Stimulated activated naive B cell treated with anti-CD40 and anti-IgM and Interleukin-4, amounts not matched to agents 10 μg/mL and 1 μg/mL and 100 μg/mL, for 72 hours (primary cell): ENCODE data around the gene SLC32A1.

Experiments
- ATAC-seq, 2 donors: fragments of 150-1000 bp; cut with Tn5 transposase; replicated peaks; 2 replicates each; pipeline ENCODE4 v1.10.0; 2021; ENCODE audit warnings: moderate library complexity in 1 of 2
- DNase-seq: peaks from one replicate; pipeline ENCODE4 v3.0.0; 2021
- H3K27ac Mint-ChIP-seq: one replicate; pipeline ENCODE4 v1.8.0; 2022; ENCODE audit warnings: mild to moderate bottlenecking, mixed read lengths
- H3K27me3 Mint-ChIP-seq, 2 donors: one replicate each; pipeline ENCODE4 v1.8.0; 2022; ENCODE audit warnings: mixed read lengths in 2 of 2
- H3K36me3 Mint-ChIP-seq, 2 donors: one replicate each; pipeline ENCODE4 v1.8.0; 2022; ENCODE audit warnings: mixed read lengths in 2 of 2, mild to moderate bottlenecking in 1 of 2
- H3K4me1 Mint-ChIP-seq, 2 donors: one replicate each; pipeline ENCODE4 v1.8.0; 2022; ENCODE audit warnings: mixed read lengths in 2 of 2, mild to moderate bottlenecking in 1 of 2
- H3K4me3 Mint-ChIP-seq, 2 donors: one replicate each; pipeline ENCODE4 v1.8.0; 2022; ENCODE audit warnings: mild to moderate bottlenecking in 2 of 2, mixed read lengths in 2 of 2, moderate library complexity in 1 of 2
- H3K9me3 Mint-ChIP-seq, 2 donors: one replicate each; pipeline ENCODE4 v1.8.0; 2022; ENCODE audit warnings: mixed read lengths in 2 of 2, mild to moderate bottlenecking in 1 of 2

SLC32A1 gene, protein sequence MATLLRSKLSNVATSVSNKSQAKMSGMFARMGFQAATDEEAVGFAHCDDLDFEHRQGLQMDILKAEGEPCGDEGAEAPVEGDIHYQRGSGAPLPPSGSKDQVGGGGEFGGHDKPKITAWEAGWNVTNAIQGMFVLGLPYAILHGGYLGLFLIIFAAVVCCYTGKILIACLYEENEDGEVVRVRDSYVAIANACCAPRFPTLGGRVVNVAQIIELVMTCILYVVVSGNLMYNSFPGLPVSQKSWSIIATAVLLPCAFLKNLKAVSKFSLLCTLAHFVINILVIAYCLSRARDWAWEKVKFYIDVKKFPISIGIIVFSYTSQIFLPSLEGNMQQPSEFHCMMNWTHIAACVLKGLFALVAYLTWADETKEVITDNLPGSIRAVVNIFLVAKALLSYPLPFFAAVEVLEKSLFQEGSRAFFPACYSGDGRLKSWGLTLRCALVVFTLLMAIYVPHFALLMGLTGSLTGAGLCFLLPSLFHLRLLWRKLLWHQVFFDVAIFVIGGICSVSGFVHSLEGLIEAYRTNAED

DNA sequence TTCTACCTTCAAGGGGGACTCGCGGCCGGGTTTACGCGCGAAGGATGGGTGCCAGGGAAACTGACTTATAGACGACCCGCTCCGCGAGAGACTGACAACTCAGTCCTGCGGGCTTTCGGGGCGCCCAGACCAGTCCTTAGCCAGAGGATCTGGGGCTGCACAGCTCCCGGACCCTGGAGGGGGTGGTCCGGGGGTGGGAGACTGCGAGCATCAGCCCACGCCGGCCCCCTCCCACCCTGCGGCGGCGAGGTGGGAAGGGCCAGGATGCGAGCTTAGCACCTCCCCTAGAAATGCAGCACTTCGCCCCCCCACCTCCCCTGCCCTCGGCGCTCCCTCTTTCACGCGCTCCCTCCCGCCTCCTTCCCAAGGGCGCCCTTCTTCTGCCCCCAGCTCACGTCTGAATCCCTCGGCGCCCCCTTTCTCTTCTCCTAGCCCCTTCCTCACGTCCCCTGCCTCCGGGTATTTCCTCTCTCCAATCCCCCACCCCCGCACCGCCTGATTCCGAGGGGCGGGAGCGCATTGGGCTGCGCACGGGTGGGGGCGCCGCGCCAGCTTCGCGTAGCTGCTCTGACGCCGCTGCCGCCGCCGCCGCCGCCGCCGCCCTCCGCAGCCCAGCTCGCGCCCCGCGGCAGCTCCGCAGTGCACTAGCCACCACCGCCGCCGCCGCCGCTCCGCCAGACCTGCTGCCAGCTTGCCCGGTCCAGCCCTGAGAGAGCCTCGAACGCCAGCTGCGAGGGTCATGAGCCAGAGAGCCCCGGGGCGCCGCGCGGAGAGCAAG, at the start of gene SLC32A1:
TSS of gene SLC32A1 (plus strand) at position 639 of the 778 bp plus-strand sequence. CDS start 239 bp downstream, outside the sequence.
- H3K36me3 Mint-ChIP-seq = peaks cover 13 to 19% of the 10 kb centered on the region in 2 donors
- H3K4me3 Mint-ChIP-seq = peak within 1 kb of the TSS; percentile 61 to 73
- H3K9me3 Mint-ChIP-seq = peaks cover 0 to 8% of the 10 kb centered on the region in 2 donors
- peaks cover 83 to 99% of the 10 kb centered on the region in 2 donors for H3K27me3 Mint-ChIP-seq
- peaks cover 54 to 66% of the 10 kb centered on the region in 2 donors for H3K4me1 Mint-ChIP-seq
- ATAC-seq = no peak
- H3K27ac Mint-ChIP-seq = peak within 1 kb of the TSS; percentile 82
- no peak for DNase-seq

DNA sequence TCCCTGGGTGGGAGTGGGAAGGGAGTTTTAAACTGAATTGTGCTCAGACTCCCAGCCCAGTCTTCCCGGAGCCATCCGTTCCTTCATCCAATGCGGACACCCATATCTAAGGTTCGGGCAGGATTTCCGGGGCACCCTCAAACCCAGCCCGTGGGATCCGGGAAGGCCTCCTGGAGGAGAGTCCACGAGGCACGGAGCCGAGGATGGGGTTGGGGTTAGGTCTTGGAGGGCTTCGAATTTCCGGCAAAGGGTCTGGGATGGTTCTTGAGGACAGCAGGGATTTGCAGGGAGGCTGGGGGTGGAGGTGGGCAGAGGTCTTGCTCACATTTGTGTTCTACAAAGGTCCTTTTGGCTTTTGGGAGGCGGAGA, 49.5 kb upstream of the SLC32A1 start:
- DNase-seq = no peak

DNA sequence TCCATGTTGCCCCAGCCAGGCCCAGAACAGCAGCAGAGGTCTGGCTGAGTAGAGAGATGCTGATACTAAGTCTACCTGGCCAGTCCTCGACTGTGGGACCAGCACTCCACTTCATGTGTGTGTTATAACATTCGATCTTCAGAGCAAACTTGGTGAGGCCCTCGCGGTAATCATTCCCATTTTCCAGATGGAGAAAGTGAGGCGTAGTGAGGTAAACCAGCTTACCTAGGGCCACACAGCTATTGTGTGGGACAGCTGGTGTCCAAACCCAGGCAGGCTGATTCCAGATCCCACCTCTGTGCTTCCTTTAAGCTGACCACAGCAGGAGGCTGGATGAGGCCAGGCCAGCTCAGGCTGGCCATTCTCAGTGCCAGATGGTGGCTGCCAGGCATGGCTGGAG, 47.7 kb upstream of the SLC32A1 start:
- H3K4me1 Mint-ChIP-seq = peaks cover 6 to 17% of the 10 kb centered on the region in 2 donors
- peaks cover 38 to 42% of the 10 kb centered on the region in 2 donors for H3K27me3 Mint-ChIP-seq
- H3K4me3 Mint-ChIP-seq = no peak overlapping the region
- DNase-seq (no peak), ATAC-seq (no peak)
- H3K27ac Mint-ChIP-seq = no peak overlapping the region
- H3K36me3 Mint-ChIP-seq = peaks cover 0 to 3% of the 10 kb centered on the region in 2 donors
- peaks cover 0 to 2% of the 10 kb centered on the region in 2 donors for H3K9me3 Mint-ChIP-seq

More for the DNA sequence above, 49.5 kb upstream of the SLC32A1 start:
- peak overlapping the region; percentile 89 to 90 for H3K4me3 Mint-ChIP-seq
- H3K27ac Mint-ChIP-seq = no peak overlapping the region
- H3K27me3 Mint-ChIP-seq = peaks cover 36 to 43% of the 10 kb centered on the region in 2 donors
- ATAC-seq = no peak
- peaks cover 0 to 1% of the 10 kb centered on the region in 2 donors for H3K36me3 Mint-ChIP-seq
- peaks cover 6 to 17% of the 10 kb centered on the region in 2 donors for H3K4me1 Mint-ChIP-seq
- peaks cover 0 to 2% of the 10 kb centered on the region in 2 donors for H3K9me3 Mint-ChIP-seq

DNA sequence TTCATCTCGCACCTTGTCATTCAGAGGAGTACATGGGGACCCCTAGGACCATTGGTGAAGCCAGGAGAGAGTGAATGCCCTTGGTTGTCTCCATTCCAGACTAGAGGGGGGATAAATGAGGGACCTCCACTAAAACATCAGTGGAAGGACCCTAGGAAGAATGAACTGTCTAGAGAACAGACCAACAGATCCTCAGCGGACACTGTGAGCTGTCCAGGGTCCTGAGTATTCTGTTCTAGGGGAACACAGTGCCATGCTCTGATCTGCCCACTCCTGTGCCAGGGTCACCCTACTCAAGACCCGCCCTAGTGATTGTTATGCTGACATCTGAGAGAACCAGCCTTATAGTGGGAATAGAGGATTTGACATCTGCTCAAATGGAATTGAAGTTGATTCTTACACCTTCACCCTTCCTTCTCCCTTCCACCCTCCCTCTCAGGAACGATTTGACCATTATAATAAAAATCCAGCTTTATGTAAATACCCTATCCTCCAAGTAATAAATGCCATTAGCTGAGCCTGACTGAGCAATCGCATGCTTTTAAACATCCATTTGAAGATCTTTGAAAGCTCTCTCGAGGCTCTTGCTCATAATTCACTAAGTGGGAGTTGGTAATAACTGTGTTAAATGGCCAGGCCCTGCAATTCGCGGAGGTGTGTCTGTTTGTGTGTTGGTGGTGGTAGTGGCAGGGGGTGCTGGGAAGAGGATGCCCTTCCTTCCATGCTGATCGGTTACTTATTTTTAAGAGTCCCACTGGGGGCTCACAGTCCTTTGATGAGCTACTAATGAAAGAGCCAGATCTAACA, 43.6 kb upstream of the SLC32A1 start:
- no peaks in the 10 kb centered on the region for H3K4me1 Mint-ChIP-seq
- no peaks in the 10 kb centered on the region for H3K9me3 Mint-ChIP-seq
- H3K27me3 Mint-ChIP-seq = peaks cover 25 to 36% of the 10 kb centered on the region in 2 donors
- no peak overlapping the region for H3K4me3 Mint-ChIP-seq
- H3K36me3 Mint-ChIP-seq = peaks cover 0 to 2% of the 10 kb centered on the region in 2 donors
- DNase-seq = no peak
- no peak for ATAC-seq
- no peak overlapping the region for H3K27ac Mint-ChIP-seq

DNA sequence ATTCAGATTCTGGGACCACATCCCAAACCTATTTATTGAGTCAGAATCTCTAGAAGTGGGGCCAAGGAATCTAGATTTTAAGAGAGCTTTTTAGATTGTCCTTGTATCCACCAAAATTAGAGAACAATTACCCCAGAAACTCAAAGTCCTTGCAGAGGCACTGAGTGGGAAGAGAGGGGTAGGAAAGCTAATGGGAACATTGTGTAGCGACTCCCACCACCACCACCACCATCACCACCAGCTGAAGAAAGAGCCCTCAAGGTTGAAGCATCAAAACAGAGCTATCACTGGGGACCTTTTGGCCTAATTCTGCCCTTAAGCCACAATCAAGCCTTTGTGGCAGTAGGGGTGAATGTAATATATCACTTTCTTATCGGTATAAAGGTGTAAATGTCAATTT, 39.0 kb upstream of the SLC32A1 start:
- Mint-ChIP-seq H3K4me1 (no peaks in the 10 kb centered on the region), H3K9me3 (no peaks in the 10 kb centered on the region), H3K27me3 (peaks cover 44 to 75% of the 10 kb centered on the region in 2 donors), H3K4me3 (no peak overlapping the region), H3K27ac (no peak overlapping the region), H3K36me3 (peaks cover 0 to 2% of the 10 kb centered on the region in 2 donors)
- ATAC-seq = no peak
- no peak for DNase-seq

DNA sequence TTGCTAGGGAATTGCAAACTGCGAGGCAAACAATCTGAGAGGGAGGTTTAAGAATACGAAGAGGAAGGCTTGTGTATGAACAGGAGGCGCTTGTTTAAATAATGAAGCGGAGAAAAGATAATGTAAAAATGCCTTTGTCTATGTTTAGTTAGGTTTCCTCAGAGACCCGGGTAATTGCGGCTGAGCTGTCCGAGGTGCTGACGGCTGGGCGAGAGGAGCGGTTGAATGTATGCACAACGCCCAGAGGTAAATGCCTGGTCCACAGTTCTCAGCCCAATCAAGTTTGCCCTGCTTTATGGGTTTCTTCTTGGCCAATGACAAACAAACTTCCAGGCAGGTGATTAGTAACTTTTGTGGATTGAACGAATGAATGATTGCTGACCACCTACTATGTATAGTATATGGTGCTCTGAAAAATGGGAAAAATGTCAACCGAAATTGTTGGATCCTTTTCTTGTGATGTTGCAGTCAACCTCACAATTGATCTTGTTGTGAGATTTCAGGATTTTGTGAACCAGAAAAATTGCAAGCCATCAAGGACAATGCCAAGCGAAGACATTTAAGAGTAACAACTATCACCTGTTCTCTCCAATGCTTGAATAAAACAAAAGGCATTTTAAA, 38.3 kb upstream of the SLC32A1 start:
- Mint-ChIP-seq H3K9me3 (no peaks in the 10 kb centered on the region), H3K27me3 (peaks cover 41 to 77% of the 10 kb centered on the region in 2 donors), H3K4me3 (no peak overlapping the region), H3K4me1 (no peaks in the 10 kb centered on the region), H3K36me3 (peaks cover 0 to 2% of the 10 kb centered on the region in 2 donors), H3K27ac (no peak overlapping the region)
- ATAC-seq (peak in 1 of 2 donors; percentile 36), DNase-seq (no peak)

DNA sequence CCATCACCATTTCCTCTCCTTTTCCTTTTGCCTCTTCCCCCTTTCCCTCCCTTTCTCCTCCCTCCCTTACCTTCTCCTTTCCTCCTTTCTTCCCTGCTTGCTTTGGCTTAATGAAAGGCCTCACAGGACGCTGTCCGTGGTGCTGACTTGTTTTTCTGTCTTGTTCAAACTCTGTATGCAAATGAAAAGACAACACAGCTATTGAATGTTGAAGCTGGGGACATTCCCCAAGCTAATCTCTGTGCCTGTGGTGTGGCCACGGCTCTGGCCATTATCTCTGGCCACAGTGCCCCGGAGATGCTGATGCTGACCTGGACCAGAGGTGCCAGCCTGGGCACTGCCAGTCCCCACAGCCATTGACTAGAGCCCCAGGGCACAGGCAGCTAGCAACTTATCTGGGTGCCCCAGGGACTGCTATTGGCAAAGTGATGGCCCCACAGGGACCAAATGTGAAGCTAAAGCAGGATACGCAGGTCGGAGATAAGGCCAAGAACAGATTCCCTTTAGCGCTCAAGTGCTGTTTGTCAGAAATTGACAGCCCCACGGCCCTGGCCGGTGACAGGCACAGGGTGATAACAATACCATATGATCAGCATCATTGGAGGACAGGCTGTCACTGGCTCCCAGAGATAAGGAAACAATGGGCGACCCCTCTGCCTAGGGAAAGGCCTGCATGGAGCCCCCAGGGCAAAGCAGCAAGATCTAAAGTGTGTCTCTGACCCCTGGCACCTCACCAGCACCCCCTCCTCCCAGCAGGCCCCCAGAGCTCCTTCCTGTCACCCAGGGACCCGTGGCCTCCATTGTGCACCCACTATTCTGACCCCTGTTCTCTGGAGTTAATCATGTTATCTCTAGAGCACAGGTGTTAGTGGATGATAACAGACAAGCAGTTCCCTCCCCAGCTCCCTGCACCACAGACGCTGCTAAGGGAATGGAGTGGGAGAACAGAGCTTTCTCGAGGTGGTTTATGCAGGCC, 31.6 kb upstream of the SLC32A1 start:
- ATAC-seq = no peak
- Mint-ChIP-seq H3K27me3 (peaks cover 27 to 62% of the 10 kb centered on the region in 2 donors), H3K4me3 (no peak overlapping the region), H3K36me3 (no peaks in the 10 kb centered on the region), H3K9me3 (peaks cover 4% of the 10 kb centered on the region in 2 donors), H3K4me1 (no peaks in the 10 kb centered on the region), H3K27ac (no peak overlapping the region)
- DNase-seq = no peak

DNA sequence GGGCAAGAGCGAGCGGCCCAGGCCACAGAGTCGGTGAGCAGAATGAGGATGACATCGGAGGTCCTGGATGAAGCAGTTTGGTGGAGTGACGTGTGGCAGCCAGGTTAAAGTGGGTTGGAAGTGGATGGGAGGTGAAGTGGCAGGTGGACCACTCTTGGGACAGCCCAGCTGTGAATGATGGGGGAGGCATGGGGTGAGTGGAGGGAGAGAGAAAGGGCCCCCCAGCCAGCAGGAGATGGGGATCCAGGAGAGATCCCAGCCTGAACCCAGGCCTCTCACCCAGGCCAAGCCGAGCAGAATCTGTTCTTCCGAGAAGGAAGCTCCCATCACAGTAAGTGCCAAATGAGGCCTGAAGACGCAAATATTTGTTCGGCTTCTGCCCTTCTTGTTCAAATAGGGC, 27.0 kb upstream of the SLC32A1 start:
- peaks cover 3% of the 10 kb centered on the region in 2 donors for H3K9me3 Mint-ChIP-seq
- peaks cover 23 to 42% of the 10 kb centered on the region in 2 donors for H3K27me3 Mint-ChIP-seq
- no peak overlapping the region for H3K27ac Mint-ChIP-seq
- ATAC-seq (no peak), DNase-seq (no peak)
- H3K4me1 Mint-ChIP-seq = no peaks in the 10 kb centered on the region
- no peak overlapping the region for H3K4me3 Mint-ChIP-seq
- H3K36me3 Mint-ChIP-seq = no peaks in the 10 kb centered on the region

DNA sequence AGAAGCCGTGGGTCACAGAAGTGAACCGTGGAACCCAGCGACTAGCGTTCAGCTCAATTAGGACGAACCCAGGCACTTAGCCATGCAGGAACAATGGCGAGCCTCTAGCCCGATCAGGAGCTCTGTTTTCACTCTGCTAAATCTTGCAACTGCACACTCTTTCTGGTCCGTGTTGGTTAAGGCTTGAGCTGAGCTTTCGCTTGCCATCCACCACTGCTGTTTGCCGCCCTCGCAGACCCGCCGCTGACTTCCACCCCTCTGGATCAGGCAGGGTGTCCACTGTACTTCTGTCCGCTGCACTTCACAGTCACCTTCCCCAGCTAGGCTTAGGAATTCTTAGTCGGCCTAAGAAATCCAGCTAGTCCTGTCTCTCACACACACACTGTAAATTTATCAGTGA, 25.7 kb upstream of the SLC32A1 start:
- H3K4me1 Mint-ChIP-seq = no peaks in the 10 kb centered on the region
- no peak for ATAC-seq
- H3K4me3 Mint-ChIP-seq = no peak overlapping the region
- DNase-seq = no peak
- no peaks in the 10 kb centered on the region for H3K36me3 Mint-ChIP-seq
- peaks cover 33 to 54% of the 10 kb centered on the region in 2 donors for H3K27me3 Mint-ChIP-seq
- H3K27ac Mint-ChIP-seq = no peak overlapping the region
- peaks cover 0 to 2% of the 10 kb centered on the region in 2 donors for H3K9me3 Mint-ChIP-seq

DNA sequence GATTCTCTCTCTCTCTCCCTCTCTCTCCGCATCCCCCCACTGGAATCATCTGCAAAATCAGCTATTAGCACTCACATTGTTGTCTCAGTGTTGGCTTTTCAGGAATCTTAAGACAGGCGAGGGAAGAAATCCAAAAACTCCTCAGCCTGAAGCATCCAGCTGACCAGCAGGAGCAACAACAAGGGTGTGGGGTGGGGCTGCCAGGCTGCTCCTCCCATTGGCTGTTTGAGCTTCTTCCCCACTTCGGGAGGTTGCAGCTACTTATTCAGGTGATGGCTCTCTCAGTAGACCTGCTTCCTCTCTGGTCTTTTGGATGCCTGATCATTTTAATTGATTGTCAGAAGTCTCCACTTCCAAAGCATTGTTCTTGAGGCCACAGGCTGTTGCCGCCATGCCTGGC, 24.1 kb upstream of the SLC32A1 start:
- DNase-seq (no peak), ATAC-seq (no peak)
- Mint-ChIP-seq H3K27me3 (peaks cover 37 to 55% of the 10 kb centered on the region in 2 donors), H3K27ac (no peak overlapping the region), H3K4me1 (no peaks in the 10 kb centered on the region), H3K9me3 (no peaks in the 10 kb centered on the region), H3K36me3 (no peaks in the 10 kb centered on the region), H3K4me3 (no peak overlapping the region)

DNA sequence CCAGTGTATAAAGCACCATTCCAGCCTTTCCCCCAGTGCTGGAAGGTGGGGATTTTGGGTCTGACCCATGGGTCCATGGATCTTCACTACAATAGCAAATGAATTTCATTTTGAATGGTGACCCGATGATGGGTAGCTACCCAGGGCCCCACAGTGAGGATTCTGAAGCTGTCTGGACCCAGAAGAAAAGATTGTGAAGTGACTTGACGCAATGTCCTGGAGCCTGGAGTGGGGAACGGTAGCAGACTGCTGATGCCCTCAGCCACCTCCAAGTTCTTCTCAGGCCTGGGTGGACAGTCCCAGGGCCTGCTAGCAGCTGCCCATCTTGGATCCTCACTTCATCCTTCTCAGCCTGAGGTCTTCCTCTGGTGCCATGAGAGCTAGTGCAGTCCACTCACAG, 23.4 kb upstream of the SLC32A1 start:
- H3K9me3 Mint-ChIP-seq = no peaks in the 10 kb centered on the region
- ATAC-seq (no peak), DNase-seq (no peak)
- H3K36me3 Mint-ChIP-seq = no peaks in the 10 kb centered on the region
- no peak overlapping the region for H3K4me3 Mint-ChIP-seq
- H3K4me1 Mint-ChIP-seq = no peaks in the 10 kb centered on the region
- H3K27ac Mint-ChIP-seq = no peak overlapping the region
- peaks cover 37 to 47% of the 10 kb centered on the region in 2 donors for H3K27me3 Mint-ChIP-seq

DNA sequence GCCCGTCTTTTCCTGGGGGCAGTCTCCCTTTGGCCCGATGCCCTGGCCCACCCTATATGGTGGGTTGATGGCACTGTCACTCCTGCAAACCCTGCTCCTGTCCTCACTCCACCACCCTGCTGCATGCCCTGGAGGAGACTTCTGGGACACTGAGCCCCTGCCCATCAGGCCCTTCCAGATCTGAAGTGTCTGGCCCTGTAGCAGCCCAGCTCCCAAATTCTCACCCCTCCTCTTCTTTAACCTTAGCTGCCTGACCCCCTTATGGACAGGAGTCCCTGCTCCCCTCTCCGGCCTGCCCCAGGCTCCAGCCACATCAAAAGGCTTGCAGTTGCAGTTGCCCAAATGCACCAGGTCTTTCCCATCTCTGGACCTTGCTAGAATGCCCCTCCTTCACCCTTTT, 20.8 kb upstream of the SLC32A1 start:
- no peak overlapping the region for H3K27ac Mint-ChIP-seq
- no peak overlapping the region for H3K4me3 Mint-ChIP-seq
- ATAC-seq = no peak
- DNase-seq = no peak
- no peaks in the 10 kb centered on the region for H3K9me3 Mint-ChIP-seq
- H3K4me1 Mint-ChIP-seq = no peaks in the 10 kb centered on the region
- H3K36me3 Mint-ChIP-seq = no peaks in the 10 kb centered on the region
- peaks cover 44 to 56% of the 10 kb centered on the region in 2 donors for H3K27me3 Mint-ChIP-seq

DNA sequence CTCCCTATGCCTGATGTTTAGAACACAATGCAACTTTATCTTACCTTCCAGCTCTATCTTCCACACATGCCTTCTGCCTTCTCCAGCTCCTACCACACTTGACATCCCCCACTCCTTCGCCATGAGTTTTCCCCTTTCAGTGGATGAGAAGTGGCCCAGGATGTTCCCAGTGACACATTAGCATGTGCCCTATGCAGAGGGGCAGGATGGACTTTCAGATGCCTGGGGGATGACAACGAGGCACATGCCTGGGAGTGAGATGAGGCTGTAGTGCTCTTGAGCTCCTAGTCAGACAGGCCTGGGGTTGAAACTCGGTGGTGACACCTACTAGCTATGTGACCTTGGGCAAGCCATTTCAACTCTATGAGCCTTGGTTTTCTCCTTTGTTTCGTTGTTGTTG, 20.1 kb upstream of the SLC32A1 start:
- no peak overlapping the region for H3K27ac Mint-ChIP-seq
- H3K4me3 Mint-ChIP-seq = no peak overlapping the region
- H3K4me1 Mint-ChIP-seq = no peaks in the 10 kb centered on the region
- no peaks in the 10 kb centered on the region for H3K36me3 Mint-ChIP-seq
- ATAC-seq (no peak), DNase-seq (no peak)
- peaks cover 46 to 62% of the 10 kb centered on the region in 2 donors for H3K27me3 Mint-ChIP-seq
- no peaks in the 10 kb centered on the region for H3K9me3 Mint-ChIP-seq
